GM12878 (cell line): Measurements from ENCODE around the gene SLC35E3. TPM values are rescaled to one million over a fixed set of nuclear protein-coding genes. Genes with fewer than 3 reads are reported as not detected.
A peak's percentile ranks its signal among the peaks of the same experiment; 100 is the strongest.

Source experiments
- BCL11A ChIP-seq: IDR thresholded peaks from 2 replicates; pipeline ENCODE4 v1.6.1; 2011; ENCODE audit warnings: low read depth, low read length
- ESRRA ChIP-seq: IDR thresholded peaks from 2 replicates; pipeline ENCODE4 v1.6.1; 2012; ENCODE audit warnings: mild to moderate bottlenecking, low read length, improper control_type of control experiment
- GABPA ChIP-seq: IDR thresholded peaks from 2 replicates; pipeline ENCODE4 v1.6.1; 2014; ENCODE audit warnings: antibody characterized with exemption, low read depth, mild to moderate bottlenecking, inconsistent platforms
- POLR2AphosphoS2 ChIP-seq: IDR thresholded peaks from 2 replicates; pipeline ENCODE4 v1.6.1; 2011; ENCODE audit warnings: low read depth, mild to moderate bottlenecking, low read length, improper control_type of control experiment, moderate library complexity
- POLR2AphosphoS5 ChIP-seq: IDR thresholded peaks from 2 replicates; pipeline ENCODE4 v1.6.1; 2011; ENCODE audit warnings: mild to moderate bottlenecking, low read length, inconsistent platforms
- RB1 ChIP-seq: fragments of 450-650 bp; formaldehyde crosslinking; IDR thresholded peaks from 2 replicates; pipeline ENCODE4 v1.6.1; 2017; ENCODE audit warnings: mild to moderate bottlenecking, borderline replicate concordance
- SMAD1 ChIP-seq: fragments of 450-650 bp; IDR thresholded peaks from 2 replicates; pipeline ENCODE4 v1.6.1; 2018; ENCODE audit warnings: mild to moderate bottlenecking, low read depth; ENCODE audit not compliant: partially characterized antibody
- ZBED1 ChIP-seq: IDR thresholded peaks from 2 replicates; pipeline ENCODE4 v1.6.1; 2016; ENCODE audit warnings: borderline replicate concordance
- polyA plus RNA-seq, 11 experiments: library from polyadenylated mRNA; depleted of rRNA in 4 of 11; unstranded in 6 of 11; stranded (reverse) in 5 of 11; fragments of >200 nt; fragmentation: Nextera tagmentation in 4 of 11; fragmentation: Illumina TruSeq in 1 of 11; extraction: Ambion mirVana in 4 of 11; extraction: Trizol in 1 of 11; gene quantifications; 1 replicate in 1 of 11; 2 replicates in 10 of 11; pipeline versions ENCODE4 v1.2.1 to v1.2.3, GENCODE V29; 2011 to 2016; ENCODE audit warnings: inconsistent platforms in 2 of 11, missing spikeins in 2 of 11, low read depth in 1 of 11
- total RNA-seq, 4 experiments: library from RNA; depleted of rRNA in 3 of 4; stranded (reverse); fragments of >200 nt in 3 of 4; fragmentation: Illumina TruSeq in 1 of 4; extraction: Trizol in 1 of 4; gene quantifications; 2 replicates each; pipeline versions ENCODE4 v1.2.1 to v1.2.3, GENCODE V29; 2013 to 2021
- TF ChIP-seq, protein P1 (sequence below): IDR thresholded peaks from 2 replicates; pipeline ENCODE4 v1.6.1; 2012; ENCODE audit warnings: low read depth, low read length, improper control_type of control experiment
- TF ChIP-seq, protein P2 (sequence below): fragments of 450-650 bp; IDR thresholded peaks from 2 replicates; pipeline ENCODE4 v1.6.1; 2016; ENCODE audit warnings: mild to moderate bottlenecking
- TF ChIP-seq, protein P3 (sequence below): fragments of 450-650 bp; IDR thresholded peaks from 2 replicates; pipeline ENCODE4 v1.6.1; 2016; ENCODE audit warnings: mild to moderate bottlenecking, moderate library complexity, borderline replicate concordance

Gene SLC35E3
- total and polyA plus RNA-seq, 10 of the 15 experiments (the other 5 are each of a cell fraction or from before 2014, with no cell fraction given): 3.6 to 19.8 (median 6.1) TPM

DNA sequence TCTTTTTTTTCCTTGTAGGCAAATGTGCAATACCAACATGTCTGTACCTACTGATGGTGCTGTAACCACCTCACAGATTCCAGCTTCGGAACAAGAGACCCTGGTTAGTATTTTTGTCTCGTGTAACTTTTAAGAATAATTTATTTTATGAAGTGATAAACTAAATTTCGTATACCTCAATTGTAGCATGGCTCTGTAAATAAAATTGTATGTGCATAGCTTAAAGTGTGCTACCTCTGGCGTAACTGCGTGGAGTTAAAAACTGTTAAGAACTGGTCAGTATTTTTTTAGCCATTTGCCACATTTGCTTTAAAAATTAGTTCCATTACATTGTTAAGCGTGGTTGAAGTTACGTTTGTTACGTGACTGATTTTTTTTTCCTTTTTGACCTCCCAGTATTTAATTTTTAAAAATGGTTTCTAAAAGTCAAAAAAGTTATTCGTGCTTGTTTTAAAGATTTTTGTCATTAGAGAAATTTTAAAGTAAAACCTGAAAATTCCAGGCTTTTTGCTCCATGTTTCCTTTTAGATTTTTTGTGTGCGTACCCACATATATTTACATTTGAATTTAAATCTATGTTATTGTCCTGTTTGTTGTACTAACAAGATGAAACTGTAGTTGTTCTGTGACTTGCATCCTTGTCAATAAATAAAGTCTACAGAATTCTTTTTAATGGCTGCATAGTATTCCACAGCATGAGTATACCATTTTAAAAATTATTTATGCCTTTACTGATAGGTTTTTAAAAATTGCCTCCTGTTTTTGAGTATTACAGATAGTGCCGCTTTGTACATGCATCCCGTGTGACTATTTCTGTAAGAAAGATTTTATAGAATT, 63.4 kb downstream of the SLC35E3 start (continued):
- TF ChIP-seq SMAD1: no peak
- no peak for TF ChIP-seq ESRRA
- TF ChIP-seq GABPA: no peak
- 0 out of 2 replicates have a peak, but pooled peaks have one; percentile 5 for TF ChIP-seq ZBED1
- peak; percentile 39; the same call in 1 of the 2 replicates for TF ChIP-seq POLR2AphosphoS5
- TF ChIP-seq, protein P1, sequence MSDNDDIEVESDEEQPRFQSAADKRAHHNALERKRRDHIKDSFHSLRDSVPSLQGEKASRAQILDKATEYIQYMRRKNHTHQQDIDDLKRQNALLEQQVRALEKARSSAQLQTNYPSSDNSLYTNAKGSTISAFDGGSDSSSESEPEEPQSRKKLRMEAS: no peak
- no peak; the same call in 1 of the 2 replicates for TF ChIP-seq POLR2AphosphoS2
- TF ChIP-seq, protein P2, sequence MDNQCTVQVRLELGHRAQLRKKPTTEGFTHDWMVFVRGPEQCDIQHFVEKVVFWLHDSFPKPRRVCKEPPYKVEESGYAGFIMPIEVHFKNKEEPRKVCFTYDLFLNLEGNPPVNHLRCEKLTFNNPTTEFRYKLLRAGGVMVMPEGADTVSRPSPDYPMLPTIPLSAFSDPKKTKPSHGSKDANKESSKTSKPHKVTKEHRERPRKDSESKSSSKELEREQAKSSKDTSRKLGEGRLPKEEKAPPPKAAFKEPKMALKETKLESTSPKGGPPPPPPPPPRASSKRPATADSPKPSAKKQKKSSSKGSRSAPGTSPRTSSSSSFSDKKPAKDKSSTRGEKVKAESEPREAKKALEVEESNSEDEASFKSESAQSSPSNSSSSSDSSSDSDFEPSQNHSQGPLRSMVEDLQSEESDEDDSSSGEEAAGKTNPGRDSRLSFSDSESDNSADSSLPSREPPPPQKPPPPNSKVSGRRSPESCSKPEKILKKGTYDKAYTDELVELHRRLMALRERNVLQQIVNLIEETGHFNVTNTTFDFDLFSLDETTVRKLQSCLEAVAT: peak; percentile 99
- TF ChIP-seq RB1: no peak
- TF ChIP-seq, protein P3, sequence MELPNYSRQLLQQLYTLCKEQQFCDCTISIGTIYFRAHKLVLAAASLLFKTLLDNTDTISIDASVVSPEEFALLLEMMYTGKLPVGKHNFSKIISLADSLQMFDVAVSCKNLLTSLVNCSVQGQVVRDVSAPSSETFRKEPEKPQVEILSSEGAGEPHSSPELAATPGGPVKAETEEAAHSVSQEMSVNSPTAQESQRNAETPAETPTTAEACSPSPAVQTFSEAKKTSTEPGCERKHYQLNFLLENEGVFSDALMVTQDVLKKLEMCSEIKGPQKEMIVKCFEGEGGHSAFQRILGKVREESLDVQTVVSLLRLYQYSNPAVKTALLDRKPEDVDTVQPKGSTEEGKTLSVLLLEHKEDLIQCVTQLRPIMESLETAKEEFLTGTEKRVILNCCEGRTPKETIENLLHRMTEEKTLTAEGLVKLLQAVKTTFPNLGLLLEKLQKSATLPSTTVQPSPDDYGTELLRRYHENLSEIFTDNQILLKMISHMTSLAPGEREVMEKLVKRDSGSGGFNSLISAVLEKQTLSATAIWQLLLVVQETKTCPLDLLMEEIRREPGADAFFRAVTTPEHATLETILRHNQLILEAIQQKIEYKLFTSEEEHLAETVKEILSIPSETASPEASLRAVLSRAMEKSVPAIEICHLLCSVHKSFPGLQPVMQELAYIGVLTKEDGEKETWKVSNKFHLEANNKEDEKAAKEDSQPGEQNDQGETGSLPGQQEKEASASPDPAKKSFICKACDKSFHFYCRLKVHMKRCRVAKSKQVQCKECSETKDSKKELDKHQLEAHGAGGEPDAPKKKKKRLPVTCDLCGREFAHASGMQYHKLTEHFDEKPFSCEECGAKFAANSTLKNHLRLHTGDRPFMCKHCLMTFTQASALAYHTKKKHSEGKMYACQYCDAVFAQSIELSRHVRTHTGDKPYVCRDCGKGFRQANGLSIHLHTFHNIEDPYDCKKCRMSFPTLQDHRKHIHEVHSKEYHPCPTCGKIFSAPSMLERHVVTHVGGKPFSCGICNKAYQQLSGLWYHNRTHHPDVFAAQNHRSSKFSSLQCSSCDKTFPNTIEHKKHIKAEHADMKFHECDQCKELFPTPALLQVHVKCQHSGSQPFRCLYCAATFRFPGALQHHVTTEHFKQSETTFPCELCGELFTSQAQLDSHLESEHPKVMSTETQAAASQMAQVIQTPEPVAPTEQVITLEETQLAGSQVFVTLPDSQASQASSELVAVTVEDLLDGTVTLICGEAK: peak; percentile 76
- no peak for TF ChIP-seq BCL11A
- TF ChIP-seq, all 136 proteins: peak for 9
